ENCODE data around the gene RHEBL1. TPM values are rescaled to one million over a fixed set of nuclear protein-coding genes. Genes with fewer than 3 reads are reported as not detected.

The RHEBL1 gene
- total RNA-seq, 1 donor from 2014 or later = 16.0 TPM

- Mint-ChIP-seq H3K9me3 (no peaks in the 10 kb centered on the region), H3K27me3 (ENCODE audit: low read depth) (no peaks in the 10 kb centered on the region), H3K4me3 (ENCODE audit: low read depth) (no peak overlapping the region), H3K36me3 (ENCODE audit: low read depth) (peaks cover 30% of the 10 kb centered on the region), H3K4me1 (ENCODE audit: low read depth) (peaks cover 25% of the 10 kb centered on the region), H3K27ac (no peak overlapping the region)
- intact Hi-C loops (cut with micrococcal nuclease) = no loop called here
- no peak for DNase-seq (ENCODE audit: low spot score)
Observed at GRCh38 chr12:49015196-49015595, 54.6 kb downstream of the RHEBL1 start.

Other genes starting within 250 kb of the RHEBL1 start
- 114 and 124 TPM in 2 replicates for gene DDX23, start 217.8 kb downstream of the RHEBL1 start, total RNA-seq
- 3.5 and 4.7 TPM in 2 replicates for gene RND1, start 204.1 kb downstream of the RHEBL1 start, total RNA-seq
- gene FKBP11, start 144.5 kb downstream of the RHEBL1 start, total RNA-seq = 66.2 and 72.7 TPM in 2 replicates
- 133 and 135 TPM in 2 replicates for gene ARF3, start 112.5 kb downstream of the RHEBL1 start, total RNA-seq
- 0.80 and 1.0 TPM in 2 replicates for gene WNT10B, start 98.2 kb downstream of the RHEBL1 start, total RNA-seq
- 0.60 and 0.66 TPM in 2 replicates for gene WNT1, start 91.7 kb downstream of the RHEBL1 start, total RNA-seq
- 0.60 and 0.91 TPM in 2 replicates for gene DDN, start 70.6 kb downstream of the RHEBL1 start, total RNA-seq
- gene PRKAG1, start 51.2 kb downstream of the RHEBL1 start, total RNA-seq = 65.1 and 65.7 TPM in 2 replicates
- 93.3 and 100 TPM in 2 replicates for gene KMT2D, start 9.2 kb downstream of the RHEBL1 start, total RNA-seq
- gene DHH, start 24.8 kb upstream of the RHEBL1 start, total RNA-seq = not detected in 2 replicates
- 47.1 and 53.5 TPM in 2 replicates for gene LMBR1L, start 40.9 kb upstream of the RHEBL1 start, total RNA-seq
- gene TUBA1B, start 61.4 kb upstream of the RHEBL1 start, total RNA-seq = 1,902 and 1,926 TPM in 2 replicates
- 86.9 and 94.0 TPM in 2 replicates for gene TUBA1A, start 119.1 kb upstream of the RHEBL1 start, total RNA-seq
- gene TUBA1C, start 195.1 kb upstream of the RHEBL1 start, total RNA-seq = 349 and 355 TPM in 2 replicates
- not detected in 2 replicates for gene PRPH, start 225.2 kb upstream of the RHEBL1 start, total RNA-seq

Data from activated T-helper 2 cell treated with anti-CD3 and anti-CD28 coated beads, Interferon-gamma antibody, Interleukin-2, Interleukin-4, amounts not matched to agents 10 μg/mL and 5 μg/mL and 100 μg/mL, durations not matched to agents 14 hours and 24 hours and 36 hours (primary cell).